ENCODE results near the gene SYT1.

SYT1 gene

GRCh38 chr12:79366374-79366773 is 501.8 kb downstream of the SYT1 start:
- DNase-seq: no peak

GRCh38 chr12:79367032-79367589 is 502.5 kb downstream of the SYT1 start:
- DNase-seq: no peak

DNA sequence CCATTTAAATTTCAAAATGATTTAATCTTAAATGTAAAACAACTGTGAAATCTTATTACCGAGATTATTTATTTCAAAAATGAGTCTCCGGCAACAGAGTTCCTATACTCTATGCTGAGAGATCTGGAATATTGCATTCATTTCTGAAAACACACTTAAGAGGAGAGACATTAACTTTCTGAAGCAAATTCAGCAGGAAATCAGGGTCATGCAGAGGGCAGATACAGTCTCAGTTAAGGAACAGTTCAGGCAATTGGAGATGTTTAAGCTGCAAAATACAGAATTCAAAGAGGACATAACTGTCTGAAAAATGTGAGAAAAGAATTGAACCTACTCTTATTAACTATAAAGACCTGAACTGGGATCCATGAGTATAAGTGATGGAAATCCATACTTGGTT is 505.4 kb downstream of the SYT1 start:
- no peak for DNase-seq

GRCh38 chr12:79371226-79371625 is 506.7 kb downstream of the SYT1 start:
- no peak for DNase-seq

DNA sequence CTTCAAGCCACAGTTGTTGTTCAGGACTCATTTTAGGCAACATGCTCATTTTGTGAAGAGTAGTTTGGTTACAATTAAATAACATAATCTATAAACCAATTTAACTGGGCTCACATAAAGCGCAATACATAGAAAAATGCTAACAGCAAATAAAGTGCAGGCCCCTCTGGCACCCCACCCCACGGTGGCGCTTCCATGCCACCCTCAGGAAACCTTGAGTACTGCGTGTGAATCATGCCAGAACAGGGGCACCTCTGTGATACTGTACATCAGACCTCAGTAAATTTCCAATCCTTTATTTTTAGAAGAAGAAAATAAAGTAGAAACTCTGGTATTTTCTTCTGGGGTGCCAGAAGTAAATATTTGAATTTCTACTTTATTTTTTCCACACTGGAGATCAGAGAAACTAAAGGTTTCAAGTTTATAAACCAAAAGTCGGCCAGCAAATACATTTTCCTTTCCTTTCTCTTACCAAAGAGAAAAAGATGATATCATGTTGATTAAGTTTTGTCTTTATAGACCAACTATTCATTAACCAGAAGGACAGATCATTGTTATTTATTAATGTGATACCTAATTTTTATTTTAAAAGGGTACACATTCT is 509.4 kb downstream of the SYT1 start:
- peak; percentile 36 for DNase-seq

GRCh38 chr12:79374545-79374944 is 510.0 kb downstream of the SYT1 start:
- DNase-seq: no peak

DNA sequence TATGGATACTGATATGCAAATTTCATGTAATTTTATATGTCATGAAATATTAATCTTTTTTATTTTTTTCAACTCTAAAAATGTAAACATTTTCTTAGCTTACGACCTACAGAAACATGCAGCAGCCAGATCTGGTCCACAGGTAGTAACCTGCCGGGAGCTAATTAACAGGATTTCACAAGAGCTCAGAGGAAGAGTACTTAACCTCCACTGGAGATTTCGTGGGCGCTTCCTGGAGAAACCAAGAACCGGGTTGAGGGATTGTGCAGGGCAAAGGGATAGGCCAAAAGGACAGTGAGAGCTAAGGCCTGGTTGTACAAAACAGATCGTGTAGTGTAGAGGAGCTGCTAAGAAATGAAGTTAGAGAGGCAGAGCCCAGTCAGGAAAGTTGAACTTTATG is 510.5 kb downstream of the SYT1 start:
- DNase-seq: no peak

DNA sequence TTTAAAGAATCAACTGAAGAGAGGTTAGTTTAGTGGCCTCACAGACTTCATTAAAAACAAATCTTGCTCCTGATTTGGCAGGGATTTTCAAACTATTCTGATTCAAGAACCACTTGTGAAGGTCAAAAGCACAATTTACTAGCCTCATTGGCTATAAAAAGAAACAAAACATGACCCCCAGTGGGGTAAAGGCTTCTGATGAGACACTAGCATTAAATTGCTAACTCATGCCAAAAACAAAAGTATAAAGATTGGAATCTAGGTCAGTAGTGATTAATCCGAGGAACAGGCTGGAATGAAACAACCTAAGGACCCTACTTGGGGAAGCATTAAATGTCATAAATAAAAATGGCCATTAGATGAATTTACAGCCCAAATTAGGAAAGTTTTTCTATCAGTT is 513.9 kb downstream of the SYT1 start:
- DNase-seq: no peak

DNA sequence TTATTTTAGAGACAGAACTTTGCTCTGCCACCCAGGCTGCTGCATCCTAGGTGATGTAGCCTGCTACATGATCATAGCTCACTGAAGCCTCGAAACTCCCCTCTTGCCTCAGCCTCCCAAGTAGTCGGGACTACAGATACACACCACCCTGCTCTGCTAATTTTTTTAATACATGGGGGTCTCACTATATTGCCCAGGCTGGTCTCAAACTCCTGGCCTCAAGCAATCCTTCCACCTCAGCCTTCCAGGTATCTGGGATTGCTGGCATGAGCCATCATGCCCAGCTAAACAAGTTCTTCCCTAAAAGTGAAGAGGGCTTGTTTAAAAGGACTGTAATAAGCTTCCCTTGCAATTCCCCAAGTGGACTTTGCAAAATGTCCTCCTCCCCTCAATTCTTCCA is 515.8 kb downstream of the SYT1 start:
- no peak for DNase-seq

GRCh38 chr12:79381248-79382208 is 517.0 kb downstream of the SYT1 start:
- no peak for DNase-seq

GRCh38 chr12:79384551-79384950 is 520.0 kb downstream of the SYT1 start:
- DNase-seq: no peak

- no peak for DNase-seq
Measured at GRCh38 chr12:79388011-79388410, 523.4 kb downstream of the SYT1 start.

DNA sequence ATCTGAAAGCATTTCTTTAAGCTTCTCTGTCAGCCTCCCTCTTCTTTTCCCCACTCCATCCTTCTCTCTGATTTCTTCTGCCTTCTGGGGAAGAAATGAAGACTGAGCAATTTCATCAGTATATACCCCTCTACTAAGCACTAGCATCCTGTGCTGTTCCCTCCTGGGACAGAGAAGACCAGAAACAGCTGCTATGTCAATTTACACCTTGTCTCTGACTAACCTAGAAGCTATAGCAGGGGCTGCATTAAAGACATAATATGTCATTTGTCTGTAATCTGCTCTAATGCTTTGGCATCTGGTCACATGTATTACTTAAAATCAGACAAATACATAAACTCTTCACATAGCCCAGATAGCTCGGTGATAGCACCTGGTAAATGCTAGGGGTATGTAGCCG is 529.3 kb downstream of the SYT1 start:
- no peak for DNase-seq

DNA sequence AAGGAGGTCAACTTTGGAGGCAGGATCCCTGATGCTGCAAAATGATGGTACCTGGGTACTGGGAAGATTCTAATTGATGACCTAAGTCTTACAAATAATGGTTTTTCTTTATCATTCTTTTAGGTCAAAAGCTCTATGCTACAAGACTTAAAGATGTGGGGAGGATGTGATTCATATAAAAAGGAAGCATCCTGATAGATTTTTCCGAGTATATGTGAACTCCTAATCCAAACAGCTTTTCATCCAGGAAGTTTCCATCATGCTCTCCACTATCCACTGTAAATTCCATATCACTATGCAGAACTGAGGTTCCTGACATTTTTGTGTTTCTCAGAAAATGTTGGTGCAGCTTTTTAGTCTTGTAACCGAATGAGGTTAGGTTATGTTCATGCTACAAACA is 533.0 kb downstream of the SYT1 start:
- DNase-seq: no peak

GRCh38 chr12:79400481-79400880 is 535.9 kb downstream of the SYT1 start:
- no peak for DNase-seq

- DNase-seq: no peak
Measured at GRCh38 chr12:79402606-79403005, 538.0 kb downstream of the SYT1 start.

DNA sequence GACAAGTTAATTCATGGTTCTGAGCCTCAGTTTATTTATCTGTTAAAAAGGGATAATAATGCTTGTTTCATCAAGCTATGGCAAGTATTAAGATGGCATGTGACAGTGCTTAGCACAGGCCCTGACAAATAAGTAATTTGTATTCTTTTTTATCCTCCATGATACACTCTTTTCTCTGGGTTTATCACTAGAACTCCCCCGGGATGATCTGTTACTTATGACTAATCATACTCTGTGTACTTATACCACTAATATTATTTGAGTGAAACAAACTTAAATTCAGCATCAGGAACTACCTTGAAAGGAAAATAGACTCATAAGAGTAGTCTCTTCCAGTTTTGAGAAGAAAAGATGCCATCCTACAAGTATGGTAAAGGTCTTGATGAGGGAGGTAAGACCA is 542.4 kb downstream of the SYT1 start:
- DNase-seq: no peak

DNA sequence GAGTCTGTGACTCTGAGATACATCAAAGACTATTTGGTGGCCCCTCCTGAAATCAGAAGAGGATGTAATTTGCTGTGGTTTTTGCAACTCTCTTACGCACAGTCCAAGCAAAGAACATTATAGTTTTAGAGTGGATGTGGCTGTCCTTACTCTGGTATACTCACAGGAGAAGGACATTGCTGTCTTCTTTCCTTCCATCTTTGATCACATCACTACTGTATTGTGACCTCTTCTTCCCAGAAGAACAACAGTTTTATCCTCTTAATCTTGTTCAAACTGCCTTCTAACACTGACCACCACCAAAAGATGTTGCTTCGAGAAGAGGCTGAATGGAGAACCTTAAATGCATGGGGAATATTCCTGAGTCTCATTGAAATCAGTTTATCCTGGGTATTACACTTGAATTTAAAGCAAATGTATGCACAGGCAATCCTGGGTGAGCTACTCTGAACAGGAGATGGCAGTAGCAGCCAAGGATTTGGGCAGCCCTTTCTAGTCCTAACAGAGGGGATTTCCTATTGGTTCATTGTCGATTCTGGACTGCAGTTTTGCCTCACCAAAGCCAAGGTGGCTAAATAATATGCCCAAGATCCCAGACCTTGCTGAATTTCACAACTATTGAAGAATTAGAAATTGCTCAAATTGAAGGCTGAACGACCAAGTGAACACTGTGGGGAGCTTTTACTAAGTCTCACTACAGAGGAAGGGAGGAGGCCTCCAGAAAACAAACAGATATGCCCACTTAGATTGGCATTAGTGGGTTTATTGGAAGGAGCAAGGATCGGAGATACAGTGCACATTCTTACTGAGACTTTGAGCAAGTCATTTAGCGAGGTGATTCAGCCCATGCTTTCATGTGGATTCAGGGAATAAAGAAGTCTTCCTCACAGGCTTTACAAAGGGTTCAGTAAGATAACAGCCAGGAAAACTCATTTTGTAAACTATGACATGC is 543.4 kb downstream of the SYT1 start:
- peak; percentile 25 for DNase-seq

DNA sequence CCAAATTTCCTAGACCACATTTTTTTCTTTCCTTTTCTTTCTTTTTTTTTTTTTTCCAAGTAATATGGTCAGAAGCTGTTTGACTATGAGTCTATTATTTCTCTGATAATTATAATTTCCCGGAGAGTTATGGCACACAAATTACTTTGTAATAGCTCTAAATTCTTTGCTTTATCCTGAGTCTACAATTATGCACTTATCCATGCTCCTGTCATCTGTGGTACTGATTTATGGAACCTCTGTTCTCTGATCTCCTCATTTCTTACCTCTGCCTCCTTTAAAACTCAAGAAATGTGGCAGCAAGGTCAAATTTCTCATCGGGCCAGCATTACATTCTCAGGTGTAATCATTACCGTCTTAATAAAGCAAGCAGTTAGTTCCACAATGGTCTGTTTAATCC is 544.1 kb downstream of the SYT1 start:
- no peak for DNase-seq

DNA sequence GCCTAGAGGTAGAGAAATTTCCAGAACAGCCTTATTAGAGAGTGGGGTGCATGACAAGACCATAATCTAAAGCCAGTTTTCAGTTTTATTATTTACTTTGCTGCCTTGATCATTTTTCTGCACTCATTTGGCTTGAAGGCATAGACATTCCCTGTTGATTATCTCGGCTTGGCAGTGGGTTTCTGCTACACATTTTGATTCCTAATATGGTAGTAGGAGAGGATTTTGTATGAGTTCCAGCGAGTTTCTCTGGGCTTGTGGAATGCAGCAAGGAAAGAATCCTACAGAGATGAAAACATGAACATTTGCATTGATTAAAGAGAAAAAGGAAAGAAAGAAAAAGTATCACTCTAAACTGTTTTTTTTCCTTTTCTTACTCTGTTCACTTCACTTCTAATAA is 545.0 kb downstream of the SYT1 start:
- DNase-seq: no peak

DNA sequence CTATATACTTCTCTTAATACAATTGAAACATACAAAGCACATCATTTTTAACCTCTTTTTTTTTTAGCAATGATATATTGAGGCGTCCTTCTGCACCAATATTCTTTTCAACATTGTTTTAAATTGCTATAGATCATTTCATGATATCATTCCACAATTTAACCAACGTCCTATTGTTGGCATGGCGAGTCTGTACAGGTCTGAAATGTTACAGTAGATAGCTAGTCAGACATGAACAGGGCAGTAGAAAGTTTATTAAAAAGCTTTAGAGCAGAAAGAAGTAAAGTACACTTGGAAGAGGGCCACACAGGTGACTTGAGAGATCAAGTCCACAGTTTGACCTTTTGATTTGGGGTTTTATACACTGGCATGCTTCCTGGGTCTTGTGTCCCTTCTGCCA is 547.2 kb downstream of the SYT1 start:
- no peak for DNase-seq

DNA sequence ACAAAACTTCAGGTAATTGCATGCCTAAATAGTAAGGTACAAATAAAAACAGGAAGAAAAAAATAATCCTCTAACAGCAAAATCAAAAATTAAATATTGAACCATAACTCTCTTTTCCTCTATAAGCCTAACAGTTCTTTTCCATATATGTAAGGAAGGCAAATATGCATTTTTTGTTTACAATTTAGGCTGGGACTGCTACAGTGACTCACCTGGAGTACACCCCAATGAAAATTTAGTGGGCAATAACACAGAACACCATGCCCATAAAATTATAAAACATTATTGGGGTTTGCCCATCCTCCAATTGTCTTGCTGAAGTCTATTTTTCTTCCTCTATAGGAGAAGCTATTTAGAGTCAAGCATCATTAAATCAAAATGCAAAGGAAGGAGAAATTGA is 549.2 kb downstream of the SYT1 start:
- no peak for DNase-seq

GRCh38 chr12:79414252-79414651 is 549.7 kb downstream of the SYT1 start:
- no peak for DNase-seq

Measured in NCI-H1694 (cell line).